GM21717 (cell line): ENCODE measurements around the gene JMJD6.
"Not testable (repeated sequence)": the region's sequence is repeated elsewhere in the genome, so short reads cannot be mapped to it uniquely, and the experiment has no call there.

Experiments
- ATAC-seq: cut with Tn5 transposase; IDR thresholded peaks from one replicate; pipeline ENCODE4 v1.9.1; 2021; ENCODE audit warnings: mild to moderate bottlenecking, moderate library complexity; ENCODE audit not compliant: unreplicated experiment

JMJD6 gene

DNA sequence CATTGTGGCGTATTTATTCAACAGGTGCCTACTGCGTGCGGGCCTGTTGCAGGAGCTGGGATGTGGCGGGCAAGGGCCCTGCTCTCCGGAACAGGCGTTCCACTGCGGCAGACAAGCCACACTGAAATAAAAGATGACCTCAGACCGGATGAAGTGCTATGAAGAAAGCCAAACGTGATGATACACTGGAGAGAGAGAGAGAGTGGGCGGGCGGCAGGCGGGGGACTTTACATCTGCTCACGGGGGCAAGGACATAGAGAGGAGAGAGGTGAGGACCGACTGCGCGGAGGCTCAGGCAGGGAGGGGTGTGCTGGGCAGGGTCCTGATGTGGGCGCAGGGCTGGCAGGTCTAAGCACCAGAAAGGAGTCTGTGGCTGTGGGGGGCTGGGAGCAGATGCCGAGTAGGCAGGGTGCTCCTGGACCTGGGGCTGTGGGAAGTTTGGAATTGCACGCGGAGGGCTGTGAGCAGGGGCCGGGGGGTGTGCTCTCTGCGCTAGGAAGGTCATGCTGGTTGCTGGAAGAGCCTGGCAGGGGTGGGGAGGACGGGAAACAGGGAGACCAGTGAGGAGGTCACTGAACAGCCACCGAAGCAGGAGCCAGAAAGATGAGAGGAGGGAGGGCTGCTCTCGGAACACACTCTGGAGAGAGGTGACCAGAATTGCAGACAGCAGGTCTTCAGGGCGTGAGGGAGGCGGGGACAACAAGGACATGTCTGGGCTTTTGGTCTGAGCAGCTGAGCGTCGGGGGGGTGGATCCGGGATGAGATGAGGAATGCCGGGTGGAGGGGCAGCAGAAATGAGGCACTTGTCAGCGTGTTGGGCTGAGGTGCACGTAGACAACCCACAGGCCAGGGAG, 25.6 kb downstream of the JMJD6 start:
- ATAC-seq: no peak

GRCh38 chr17:76700270-76700616, 26.2 kb downstream of the JMJD6 start:
- no peak for ATAC-seq

- ATAC-seq: not testable (repeated sequence)
Measured at GRCh38 chr17:76698466-76698977, 27.9 kb downstream of the JMJD6 start.

GRCh38 chr17:76697702-76698465, 28.5 kb downstream of the JMJD6 start:
- ATAC-seq: no peak

- no peak for ATAC-seq
Measured at GRCh38 chr17:76696763-76697701, 29.4 kb downstream of the JMJD6 start.

DNA sequence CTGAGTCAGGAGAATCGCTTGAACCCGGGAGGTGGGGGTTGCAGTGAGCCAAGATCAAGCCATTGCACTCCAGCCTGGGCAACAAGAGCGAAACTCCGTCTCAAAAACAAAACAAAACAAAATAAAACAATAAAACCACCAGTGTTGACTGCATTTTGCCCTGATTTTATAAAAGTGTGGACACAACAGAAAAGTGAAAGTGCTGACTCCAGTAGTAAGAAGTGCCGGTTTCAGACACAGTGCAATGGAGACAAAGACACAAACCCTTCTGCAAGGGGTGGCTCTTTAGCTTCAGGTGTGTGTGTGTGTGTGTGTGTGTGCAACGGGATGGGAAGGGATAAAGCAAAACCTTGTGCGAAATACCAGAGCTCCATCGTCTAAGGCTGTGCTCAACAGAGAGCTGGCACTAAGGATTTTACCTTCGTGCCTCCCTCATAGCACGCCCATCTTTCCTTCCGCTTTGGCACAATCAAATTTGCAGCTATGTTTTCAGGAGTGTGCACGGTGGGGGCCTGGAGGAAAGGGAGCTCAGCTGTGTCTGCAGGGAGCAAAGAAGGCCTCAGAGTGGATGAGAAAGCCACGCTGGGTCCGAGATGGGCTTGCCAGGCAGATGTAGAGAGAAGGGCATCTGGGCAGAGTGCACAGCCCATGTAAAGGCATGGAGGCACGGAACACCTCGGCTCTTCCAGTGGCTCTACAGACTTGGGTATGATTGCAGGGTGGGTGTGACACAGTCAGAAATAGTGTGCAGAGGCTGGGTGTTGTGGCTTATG, 31.2 kb downstream of the JMJD6 start:
- ATAC-seq: no peak

DNA sequence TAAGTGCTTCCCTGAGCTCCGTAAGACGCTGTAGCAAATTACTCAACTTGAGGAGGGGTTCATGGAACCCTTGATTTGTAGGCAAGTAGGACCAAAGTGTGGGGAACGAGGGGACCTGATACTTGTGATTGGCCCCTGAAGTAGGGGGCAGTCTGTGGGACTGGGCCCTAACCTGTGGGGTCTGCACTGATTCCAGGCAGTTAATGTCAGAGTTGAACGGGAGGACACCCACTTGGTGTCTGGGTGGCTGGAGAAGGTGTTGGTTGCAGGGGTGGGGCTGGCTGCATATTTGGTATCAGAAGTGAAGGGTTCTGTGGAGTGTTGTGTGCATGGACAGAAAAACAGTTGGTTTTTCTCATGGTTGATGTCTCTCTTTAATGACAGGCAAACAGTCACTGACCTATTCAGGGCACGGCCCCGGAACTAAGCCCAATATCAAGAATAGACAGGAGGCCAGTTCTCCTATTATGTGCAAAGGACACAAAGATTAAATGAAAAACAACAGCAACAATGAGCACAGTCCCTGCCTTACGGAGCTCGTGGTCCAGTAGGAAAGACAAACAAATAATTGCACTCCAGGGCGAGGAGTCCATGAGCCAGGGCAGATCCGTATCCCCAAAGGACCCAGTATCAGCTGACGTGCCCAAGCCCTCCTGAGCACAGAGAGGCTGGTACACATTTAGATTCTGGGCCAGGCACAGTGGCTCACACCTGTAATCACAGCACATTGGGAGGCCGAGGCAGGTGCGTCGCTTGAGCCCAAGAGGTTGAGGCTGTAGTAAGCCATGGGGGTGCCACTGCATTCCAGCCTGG, 34.8 kb downstream of the JMJD6 start:
- no peak for ATAC-seq

DNA sequence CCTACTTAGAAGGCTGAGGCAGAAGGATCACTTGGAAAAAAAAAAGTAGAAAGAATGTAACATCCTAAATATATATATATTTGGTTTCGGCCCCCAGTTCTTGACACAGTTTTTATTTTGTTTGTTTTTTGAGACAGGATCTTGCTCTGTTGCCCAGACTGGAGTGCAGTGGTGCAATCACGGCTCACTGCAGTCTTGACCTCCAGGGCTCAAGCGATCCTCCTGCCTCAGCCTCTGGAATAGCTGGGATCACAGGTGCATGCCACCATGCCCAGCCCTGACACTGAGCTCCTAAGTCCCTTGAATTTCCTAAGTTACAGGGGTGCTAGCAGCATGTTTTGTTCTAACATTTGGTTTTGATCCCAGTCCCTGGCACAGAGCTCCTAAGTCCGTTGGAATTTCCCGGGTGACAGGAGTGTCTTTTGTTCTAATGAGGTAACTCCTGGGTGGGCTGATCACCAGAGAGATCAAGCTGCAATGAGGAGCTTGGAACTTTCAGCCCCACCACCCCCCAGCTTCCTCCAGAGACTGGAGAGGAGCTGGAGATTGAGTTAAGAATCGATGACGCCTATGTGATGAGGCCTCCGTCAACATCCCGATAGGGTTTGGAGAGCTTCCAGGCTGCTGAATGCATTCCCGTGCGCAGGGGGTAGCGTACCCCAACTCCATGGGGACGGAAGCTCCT, 35.7 kb downstream of the JMJD6 start:
- ATAC-seq: no peak

DNA sequence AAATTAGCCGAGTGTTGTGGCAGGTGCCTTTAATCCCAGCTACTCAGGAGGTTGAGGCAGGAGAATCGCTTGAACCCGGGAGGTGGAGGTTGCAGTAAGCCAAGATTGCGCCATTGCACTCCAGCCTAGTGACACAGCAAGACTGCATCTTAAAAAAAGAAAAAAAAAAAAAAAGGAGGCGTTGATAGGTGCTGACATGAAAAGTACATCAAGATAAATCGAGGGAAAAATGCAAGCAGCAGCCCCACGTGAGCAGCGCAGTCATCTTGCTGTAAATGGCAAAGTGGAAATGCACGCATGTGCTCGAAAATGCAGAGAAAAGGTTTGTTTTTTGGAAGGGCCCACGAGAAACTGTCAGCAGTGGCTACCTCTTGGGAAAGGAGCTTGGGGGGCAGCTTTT, 36.5 kb downstream of the JMJD6 start:
- no peak for ATAC-seq

- ATAC-seq: no peak
Measured at GRCh38 chr17:76688165-76688622, 38.2 kb downstream of the JMJD6 start.

GRCh38 chr17:76687298-76688164, 38.9 kb downstream of the JMJD6 start:
- ATAC-seq: no peak

GRCh38 chr17:76686538-76687297, 39.7 kb downstream of the JMJD6 start:
- ATAC-seq: no peak

DNA sequence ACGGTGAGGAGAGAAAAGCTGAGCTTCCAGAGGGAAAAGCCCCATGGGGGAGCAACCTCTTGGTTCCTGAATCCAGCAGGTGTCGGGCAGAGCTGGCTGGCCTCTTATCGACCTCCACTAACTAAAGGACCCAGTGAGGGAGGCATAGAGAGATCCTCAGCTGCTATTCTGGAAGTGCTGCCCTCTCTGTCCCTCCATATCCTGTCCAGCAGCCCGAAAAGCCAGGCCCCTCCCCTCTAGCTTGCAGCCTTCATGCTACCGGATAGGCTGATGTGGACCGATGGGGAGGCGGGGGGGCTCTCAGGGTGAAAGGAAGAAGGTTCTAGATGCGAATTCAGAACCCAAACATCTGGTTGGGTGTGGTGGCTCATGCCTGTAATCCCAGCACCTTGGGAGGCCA, 40.6 kb downstream of the JMJD6 start:
- no peak for ATAC-seq

DNA sequence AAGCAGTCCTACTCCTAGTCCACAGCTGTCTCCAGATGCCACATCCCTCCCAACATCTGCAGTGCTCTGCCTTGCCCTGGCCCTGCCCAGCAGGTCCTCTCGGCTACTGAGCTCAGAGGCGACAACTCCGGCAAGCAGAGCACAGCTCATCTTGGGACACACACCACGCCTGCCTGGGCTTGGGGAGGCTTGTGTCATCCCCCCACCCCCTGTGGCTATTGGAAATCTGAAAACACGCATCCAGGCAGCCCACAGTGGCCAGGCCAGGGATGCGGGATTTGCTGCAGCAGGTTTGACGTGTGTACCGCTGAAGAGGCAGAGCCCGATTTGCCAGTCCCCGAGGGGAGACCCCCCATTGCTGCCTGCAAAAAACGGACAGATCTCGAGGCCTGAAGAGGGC, 41.0 kb downstream of the JMJD6 start:
- ATAC-seq: no peak

DNA sequence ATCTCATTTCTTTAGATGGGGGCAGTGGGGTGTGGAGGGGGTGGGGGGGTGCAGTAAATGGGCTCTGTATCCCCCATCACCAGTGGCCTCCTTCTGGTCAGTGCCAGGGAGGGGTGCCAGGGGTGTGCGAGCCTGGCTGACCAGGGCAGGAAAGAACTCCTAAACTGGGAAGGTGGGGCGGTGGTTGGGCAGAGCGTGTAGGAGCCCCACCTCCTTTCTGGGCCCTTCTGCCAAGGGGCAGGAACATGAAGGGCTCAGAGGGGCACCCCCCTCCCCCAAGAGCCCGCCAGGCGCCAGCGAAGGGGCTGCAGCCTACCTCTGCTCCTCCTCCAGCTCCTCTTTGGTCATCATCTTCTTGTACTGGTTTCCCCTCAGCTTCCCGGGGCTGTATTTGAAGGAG, 41.6 kb downstream of the JMJD6 start:
- ATAC-seq: no peak

DNA sequence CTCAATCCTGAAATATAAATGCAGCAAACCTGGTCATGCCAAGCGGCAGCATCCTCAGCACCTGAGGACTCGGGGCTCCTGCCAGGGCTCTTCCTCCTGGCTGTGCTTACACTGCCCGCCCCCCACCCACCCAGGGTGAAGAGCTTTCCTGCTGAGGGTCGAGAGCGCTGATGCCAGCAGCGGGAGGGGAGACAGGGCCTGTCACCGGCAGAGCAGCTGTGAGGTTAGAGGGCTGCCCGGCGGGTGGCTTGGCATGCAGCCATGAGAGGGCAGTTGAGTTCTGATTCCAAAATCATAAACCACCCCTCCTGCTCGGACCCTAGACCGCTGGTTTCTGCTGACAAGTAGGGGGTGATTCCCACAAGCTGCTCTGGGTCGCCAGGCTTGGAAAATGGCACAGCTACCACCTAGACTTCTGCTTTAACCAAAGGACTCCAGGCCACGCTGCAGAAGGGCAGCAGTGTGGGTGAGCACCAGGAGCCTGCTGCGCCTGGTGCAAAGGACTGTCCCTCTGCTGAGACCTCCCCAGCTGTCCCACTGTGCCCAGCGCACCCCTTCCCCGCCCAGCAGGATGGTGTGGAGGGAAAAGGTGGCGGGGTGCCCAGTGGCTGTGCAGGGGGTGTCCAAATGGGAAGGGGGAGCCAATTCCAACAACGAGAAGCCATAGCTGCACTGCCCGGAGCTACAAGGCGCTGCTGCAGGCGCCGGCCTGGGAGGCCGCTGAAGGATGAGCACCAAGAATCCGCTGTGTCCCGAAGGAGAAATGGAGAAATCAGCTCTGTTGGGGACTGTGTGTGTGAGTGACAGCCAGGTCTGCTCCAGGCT, 42.3 kb downstream of the JMJD6 start:
- no peak for ATAC-seq
